Amygdala (tissue), 56 donors: ENCODE results near the gene ZRANB1.

ENCODE experiments used
- DNase-seq, 56 donors: peaks; one replicate each; lab custom pipeline; 2025; lab: John Stamatoyannopoulos, UW

The ZRANB1 gene

DNA sequence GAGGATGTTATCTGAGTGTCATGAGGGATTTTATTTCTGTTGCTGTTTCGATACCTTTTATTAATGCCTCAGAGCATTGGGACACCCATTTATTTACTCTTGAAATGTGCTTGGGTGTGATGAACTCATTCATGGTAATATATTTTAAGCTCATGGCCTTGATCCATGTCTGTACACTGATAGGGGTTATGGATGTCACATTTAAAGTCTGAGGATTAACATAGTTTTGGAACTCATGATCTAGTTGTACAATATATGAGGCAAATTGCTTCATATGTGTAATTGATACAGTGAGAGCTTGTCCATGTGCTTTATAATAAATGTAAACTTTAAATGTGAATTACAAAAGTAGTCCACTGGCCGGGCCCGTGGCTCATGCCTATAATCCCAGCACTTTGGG, 23.0 kb upstream of the ZRANB1 start:
- DNase-seq, result no peak

GRCh38 chr10:124921261-124921660, 20.7 kb upstream of the ZRANB1 start:
- DNase-seq, result no peak

DNA sequence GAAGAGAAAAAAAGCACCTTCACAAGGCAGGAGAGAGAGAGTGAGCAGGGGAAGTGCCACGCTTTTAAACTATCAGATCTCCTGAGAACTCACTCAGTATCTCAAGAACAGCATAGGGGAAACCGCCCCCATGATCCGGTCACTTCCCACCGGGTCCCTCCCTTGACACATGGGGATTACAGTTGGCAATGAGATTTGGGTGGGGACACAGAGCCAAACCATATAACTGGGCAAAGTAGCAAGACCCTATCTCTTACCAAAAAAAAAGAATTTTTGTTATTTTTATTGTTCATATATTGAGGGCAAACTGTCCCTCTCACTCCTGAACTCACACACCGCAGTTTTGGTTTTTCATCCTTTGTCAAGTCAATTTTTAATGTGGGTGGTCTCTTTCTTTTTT, 18.2 kb upstream of the ZRANB1 start:
- no peak for DNase-seq

DNA sequence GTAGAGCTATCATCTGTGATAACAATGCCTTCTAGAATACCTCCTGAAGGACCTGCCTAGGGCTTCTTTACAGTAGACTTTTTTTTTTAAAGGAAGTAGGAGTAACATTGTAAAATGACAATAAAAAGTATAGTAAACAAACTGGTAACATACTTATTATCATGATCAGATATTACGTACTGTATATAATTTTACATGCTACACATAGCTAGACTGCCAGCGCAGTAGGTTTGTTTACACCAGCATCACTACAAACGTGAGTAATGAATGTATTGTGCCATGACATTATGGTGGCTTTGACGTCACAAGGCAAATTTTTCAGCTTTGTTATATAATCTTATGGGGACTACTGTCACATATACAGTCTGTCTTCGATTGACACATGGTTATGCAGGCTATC, 15.4 kb upstream of the ZRANB1 start:
- no peak for DNase-seq

DNA sequence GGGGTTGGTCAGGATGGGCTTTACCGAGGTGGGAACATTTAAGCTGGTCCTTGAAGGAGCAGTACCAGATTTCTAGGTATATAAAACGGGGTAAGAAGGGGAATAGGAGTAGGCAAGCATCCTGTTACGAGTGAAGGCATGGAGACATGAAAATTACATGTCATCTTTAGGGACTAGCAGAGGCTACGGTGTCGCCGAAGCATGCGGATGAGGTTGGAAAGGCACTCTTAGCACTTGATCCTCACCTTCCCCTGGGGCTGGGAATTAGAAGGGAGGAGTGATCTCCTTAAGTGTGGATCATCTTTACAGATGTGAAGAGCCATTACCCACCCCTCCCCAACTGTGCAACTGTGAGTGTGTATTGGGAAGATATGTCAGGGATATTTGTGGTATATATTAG, 13.8 kb upstream of the ZRANB1 start:
- DNase-seq, result no peak

DNA sequence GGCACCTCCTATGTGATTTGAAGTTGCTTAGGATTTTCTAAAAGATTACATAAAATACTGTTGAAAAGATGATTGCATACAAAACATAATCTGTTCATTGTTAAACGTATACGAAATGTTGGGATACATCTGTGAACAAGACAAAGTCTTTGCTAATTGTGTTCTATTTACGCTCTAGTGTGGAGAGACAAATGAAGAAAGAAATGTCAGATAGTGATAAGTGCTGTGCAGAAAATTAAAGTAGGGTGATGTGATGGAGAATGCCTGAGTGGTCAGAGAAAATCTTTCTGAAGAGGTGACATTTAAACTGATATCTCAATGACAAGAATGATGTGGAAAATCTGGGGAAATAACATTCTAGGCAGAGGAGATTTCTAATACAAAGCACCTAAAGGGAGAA, 13.4 kb upstream of the ZRANB1 start:
- no peak for DNase-seq

GRCh38 chr10:124935946-124936345, 6.0 kb upstream of the ZRANB1 start:
- DNase-seq, result no peak

DNA sequence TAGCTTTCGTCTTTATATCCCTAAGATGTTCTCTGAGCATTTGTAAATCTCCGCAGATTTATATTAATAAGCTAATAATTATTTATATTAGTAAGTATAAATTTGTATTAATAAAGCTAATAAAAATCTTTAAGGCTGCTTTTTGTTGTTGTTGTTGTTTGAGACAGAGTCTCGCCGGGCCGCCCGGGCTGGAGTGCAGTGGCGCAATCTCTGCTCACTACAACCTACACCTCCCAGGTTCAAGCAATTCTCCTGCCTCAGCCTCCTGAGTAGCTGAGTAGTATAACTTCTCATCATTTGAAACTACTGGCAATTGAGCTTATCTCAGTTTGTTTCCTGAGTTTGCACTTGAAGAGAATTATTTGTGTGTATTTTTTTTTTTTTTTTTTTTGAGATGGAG, 5.1 kb upstream of the ZRANB1 start:
- no peak for DNase-seq

DNA sequence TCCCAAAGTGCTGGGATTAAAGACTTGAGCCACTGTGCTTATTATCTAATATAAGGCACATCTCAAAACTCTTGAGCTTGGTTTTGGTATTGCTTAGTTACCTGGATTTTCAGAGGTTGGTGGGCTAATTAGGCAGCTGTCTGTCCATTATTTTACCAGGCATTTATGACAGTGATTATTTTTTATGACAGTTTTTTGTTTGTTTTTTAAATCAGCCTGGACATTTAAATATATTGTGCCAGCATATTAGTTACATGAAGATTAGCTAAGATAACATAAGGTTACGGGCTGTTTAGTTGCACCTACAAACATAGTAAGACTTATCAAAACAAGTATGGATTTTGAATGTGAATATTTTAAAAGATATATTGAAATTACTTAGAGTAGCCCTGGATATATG, 2.6 kb upstream of the ZRANB1 start:
- DNase-seq, result no peak

GRCh38 chr10:124942317-124943169, 620 bp downstream of the ZRANB1 start:
- no peak for DNase-seq

GRCh38 chr10:124943301-124944092, 1.6 kb downstream of the ZRANB1 start:
- peak in 1 of 56 donors; percentile 2 for DNase-seq

GRCh38 chr10:124944982-124945381, 3.1 kb downstream of the ZRANB1 start:
- no peak for DNase-seq

DNA sequence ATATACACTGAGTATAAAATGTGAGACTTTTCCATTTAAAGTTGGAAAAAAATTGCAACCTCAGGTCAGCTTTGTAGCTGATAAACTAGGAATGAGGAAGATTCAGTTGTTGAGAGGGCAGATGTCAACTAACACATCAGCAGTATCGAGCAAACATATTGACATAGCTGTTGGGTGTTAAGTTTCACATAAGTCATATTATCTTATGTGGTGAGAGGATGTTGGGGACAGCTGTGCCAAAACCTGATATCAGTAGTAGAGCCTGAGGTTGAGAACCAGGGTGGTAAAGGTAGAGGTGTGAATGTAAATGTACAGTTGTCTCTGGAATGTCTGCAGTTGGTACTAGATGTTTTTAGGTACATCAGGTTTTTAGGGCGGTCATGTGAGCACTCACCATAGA, 5.0 kb downstream of the ZRANB1 start:
- DNase-seq, result no peak

DNA sequence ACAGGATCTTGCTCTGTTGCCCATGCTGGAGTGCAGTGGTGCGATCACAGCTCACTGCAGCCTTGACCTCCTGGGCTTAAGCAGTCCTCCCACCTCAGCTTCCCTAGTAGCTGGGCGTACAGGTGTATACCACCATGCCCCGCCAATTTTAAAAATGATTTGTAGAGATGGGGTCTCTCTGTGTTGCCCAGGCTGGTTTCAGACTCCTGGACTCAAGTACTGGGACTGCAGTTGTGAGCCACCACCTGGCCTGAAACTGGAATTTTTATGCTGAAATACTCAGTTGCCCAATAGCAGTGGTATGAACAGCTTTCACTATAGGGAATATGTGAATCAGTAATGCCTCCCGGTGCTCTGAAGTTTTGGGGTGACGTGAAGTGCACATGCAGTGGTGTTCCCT, 7.6 kb downstream of the ZRANB1 start:
- DNase-seq, result no peak

- no peak for DNase-seq
Observed at GRCh38 chr10:124952123-124952522, 10.2 kb downstream of the ZRANB1 start.

DNA sequence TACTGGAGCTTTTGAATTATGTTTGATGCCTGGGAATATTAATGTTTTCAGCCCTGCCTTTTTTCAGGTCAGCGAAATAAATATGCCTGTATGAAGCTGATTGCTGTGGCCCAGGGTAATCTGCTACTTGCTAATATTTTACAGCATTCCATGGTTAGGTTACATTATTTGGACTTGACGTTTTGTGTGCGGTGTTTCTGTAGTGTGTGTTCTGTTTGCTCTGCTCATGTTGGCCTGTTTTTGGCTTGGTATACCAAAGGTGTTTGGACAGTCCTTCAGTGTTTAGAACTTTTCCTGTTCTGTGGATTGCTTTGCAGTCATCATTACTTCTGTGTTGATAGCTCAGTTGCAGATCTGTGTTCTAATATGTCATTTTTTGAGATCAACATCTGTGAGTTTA, 11.5 kb downstream of the ZRANB1 start:
- no peak for DNase-seq

GRCh38 chr10:124955243-124955642, 13.3 kb downstream of the ZRANB1 start:
- no peak for DNase-seq

DNA sequence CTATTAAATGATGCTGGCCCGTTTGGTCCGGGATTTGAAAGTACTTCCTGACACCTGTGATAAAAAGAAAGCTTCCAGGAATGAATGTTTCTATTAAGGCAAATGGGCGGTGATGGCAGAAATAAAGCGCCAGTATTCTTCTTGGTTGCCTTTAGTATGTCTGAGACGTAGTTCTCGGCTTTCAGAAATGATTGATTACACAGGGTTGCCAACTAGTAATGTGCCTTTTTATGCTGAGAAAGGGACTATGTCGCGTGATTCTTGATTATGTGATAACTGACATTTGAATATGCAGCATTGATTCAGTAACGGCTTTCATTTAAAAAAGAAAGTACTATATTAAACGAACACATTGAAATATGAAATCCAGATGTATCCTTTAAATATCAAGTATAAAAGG, 13.9 kb downstream of the ZRANB1 start:
- DNase-seq, result no peak

- no peak for DNase-seq
Observed at GRCh38 chr10:124956764-124957163, 14.8 kb downstream of the ZRANB1 start.

DNA sequence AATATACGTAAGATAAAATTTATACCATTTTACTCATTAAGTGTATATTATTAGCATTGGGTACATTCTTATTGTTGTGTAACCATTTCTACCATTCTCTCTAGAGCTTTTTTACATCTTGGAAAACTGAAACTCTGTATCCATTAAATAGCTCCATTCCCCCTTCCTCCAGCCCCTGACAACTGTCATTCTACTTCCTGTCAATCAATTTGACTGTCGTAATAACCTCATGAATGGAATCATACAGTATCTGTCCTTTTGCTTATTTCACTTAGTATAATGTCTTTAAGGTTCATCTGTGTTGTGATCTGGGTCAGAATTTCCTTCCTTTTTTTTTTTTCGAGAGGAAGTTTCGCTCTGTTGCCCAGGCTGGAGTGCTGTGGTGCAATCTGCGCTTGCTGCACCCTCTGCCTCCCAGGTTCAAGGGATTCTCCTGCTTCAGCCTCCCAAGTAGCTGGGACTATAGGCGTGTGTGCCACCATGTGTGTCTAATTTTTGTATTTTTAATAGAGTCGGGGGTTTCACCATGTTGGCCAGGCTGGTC, 15.6 kb downstream of the ZRANB1 start:
- DNase-seq, result no peak

DNA sequence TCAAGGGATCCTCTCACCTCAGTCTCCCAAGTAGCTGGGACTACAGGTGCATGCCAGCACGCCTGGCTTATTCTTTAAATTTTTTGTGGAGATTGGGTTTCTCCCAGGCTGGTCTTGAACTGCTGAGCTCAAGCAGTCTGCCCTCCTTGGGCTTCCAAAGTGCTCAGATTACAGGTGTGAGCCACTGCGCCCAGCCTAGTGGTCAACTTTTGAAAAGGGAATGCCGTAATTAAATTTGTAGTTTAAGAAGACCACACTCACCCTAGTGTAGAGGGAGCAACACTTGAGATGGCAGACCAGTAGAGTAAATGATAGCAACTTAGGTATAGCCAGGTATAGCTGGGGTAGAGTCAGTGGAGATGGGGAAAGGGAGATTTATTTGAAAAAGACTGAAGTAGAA, 17.6 kb downstream of the ZRANB1 start:
- DNase-seq, result no peak

DNA sequence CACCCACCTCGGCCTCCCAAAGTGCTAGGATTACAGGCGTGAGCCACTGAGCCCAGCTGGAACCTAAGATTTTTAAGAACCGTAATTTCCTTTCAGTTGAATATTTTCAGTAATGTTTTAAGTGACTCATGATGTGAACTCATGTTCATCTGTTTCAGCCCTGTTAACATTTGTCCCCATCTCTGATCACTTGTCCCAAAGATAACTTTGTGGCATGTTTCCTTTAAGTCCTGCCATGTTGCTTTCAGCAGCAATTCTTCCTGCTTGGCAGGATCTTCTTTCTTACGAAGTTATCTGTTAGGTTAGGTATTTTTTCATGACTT, 19.3 kb downstream of the ZRANB1 start:
- no peak for DNase-seq
